Neuron (in vitro differentiated cells): ENCODE data around the gene FLAD1.
A peak's percentile ranks its signal among the peaks of the same experiment; 100 is the strongest.

Experiments
- H2AFZ ChIP-seq: one replicate; pipeline ENCODE4 v1.6.1; 2013; ENCODE audit warnings: low read depth, mild to moderate bottlenecking, inconsistent platforms, low read length, moderate library complexity
- H3K27me3 ChIP-seq: one replicate; pipeline ENCODE4 v1.6.1; 2013; ENCODE audit warnings: low read length; ENCODE audit not compliant: insufficient read depth
- H3K36me3 ChIP-seq: one replicate; pipeline ENCODE4 v1.6.1; 2013; ENCODE audit warnings: low read length; ENCODE audit not compliant: insufficient read depth
- H3K4me1 ChIP-seq: one replicate; pipeline ENCODE4 v1.6.1; 2013; ENCODE audit warnings: low read length; ENCODE audit not compliant: insufficient read depth
- H3K4me3 ChIP-seq: 2 replicates; pipeline ENCODE4 v1.5.1; 2013; ENCODE audit warnings: mild to moderate bottlenecking, low read length, moderate library complexity
- H3K9me3 ChIP-seq: one replicate; pipeline ENCODE4 v1.6.1; 2013; ENCODE audit warnings: low read length

Gene FLAD1

GRCh38 chr1:155011004-155011416 is 27.9 kb downstream of the FLAD1 start:
- Histone ChIP-seq H3K27me3 (no peaks in the 10 kb centered on the region), H3K36me3 (no peaks in the 10 kb centered on the region), H2AFZ (no peak overlapping the region), H3K4me1 (peaks cover 11% of the 10 kb centered on the region), H3K4me3 (no peak overlapping the region), H3K9me3 (no peaks in the 10 kb centered on the region)

DNA sequence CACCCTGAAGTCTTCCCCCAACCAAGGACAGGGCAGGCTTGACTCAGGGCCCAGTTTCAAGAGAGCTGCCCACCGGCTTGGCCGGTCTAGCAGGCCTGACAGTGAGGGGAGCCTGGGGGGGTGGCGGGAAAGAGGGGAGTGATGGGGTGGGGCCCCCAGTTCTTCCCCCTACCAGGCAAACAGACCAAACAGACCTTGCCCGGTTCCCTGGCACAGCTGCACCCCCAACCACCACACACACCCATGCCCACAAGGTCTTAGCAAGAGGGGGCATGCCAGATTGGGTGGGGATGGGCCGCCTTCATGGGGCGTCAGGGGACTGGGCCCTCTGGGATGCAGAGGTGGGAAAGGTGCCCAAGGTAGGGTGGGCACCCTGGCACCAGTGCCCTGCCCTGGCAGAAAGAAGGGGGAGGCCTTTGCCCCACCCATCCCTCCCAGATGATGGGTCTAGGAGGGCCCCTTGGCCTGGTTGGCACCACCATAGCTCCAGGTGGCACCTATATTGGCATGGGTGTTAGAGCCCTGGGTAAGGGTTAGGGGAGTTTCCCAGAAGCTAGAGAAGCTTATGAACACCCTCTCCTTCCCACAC is 28.4 kb downstream of the FLAD1 start:
- H3K4me3 ChIP-seq: no peak overlapping the region
- peaks cover 4% of the 10 kb centered on the region for H3K36me3 ChIP-seq
- H2AFZ ChIP-seq: no peak overlapping the region
- peaks cover 11% of the 10 kb centered on the region for H3K4me1 ChIP-seq
- no peaks in the 10 kb centered on the region for H3K9me3 ChIP-seq
- H3K27me3 ChIP-seq: no peaks in the 10 kb centered on the region

DNA sequence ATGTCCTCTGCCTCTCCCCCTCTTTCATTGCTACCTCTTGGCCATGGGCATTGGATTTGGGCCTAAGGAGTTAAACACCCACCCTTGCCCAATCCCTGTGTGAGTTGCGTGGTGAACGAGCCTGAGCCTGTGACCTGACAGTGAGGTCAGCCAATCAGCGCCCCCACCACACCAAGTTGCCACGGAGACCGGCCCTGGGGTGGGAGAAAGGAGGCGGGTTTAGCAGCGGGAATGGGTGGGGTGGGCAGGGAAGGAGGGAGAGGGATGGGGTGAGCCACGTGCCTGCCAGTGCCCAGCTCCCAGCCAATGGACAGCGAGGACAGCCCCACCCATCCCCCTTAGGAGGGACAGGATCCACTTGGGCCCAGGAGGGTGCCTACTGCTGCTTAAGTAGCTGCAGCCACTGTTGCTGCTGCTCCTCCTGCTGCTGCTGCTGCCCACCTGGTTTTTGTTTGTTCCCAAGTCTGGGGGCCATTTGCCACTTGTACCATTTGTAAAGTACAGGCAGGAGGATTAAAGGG is 28.9 kb downstream of the FLAD1 start:
- no peaks in the 10 kb centered on the region for H3K9me3 ChIP-seq
- H3K4me3 ChIP-seq: no peak overlapping the region
- H3K4me1 ChIP-seq: peaks cover 11% of the 10 kb centered on the region
- no peaks in the 10 kb centered on the region for H3K27me3 ChIP-seq
- peaks cover 5% of the 10 kb centered on the region for H3K36me3 ChIP-seq
- no peak overlapping the region for H2AFZ ChIP-seq

GRCh38 chr1:155012776-155013602 is 29.8 kb downstream of the FLAD1 start:
- Histone ChIP-seq H3K4me3 (no peak overlapping the region), H3K9me3 (no peaks in the 10 kb centered on the region), H3K27me3 (no peaks in the 10 kb centered on the region), H3K36me3 (peaks cover 5% of the 10 kb centered on the region), H3K4me1 (peaks cover 16% of the 10 kb centered on the region), H2AFZ (no peak overlapping the region)

GRCh38 chr1:155013632-155014031 is 30.5 kb downstream of the FLAD1 start:
- no peak overlapping the region for H2AFZ ChIP-seq
- peaks cover 20% of the 10 kb centered on the region for H3K4me1 ChIP-seq
- no peak overlapping the region for H3K4me3 ChIP-seq
- H3K9me3 ChIP-seq: no peaks in the 10 kb centered on the region
- H3K27me3 ChIP-seq: no peaks in the 10 kb centered on the region
- peaks cover 5% of the 10 kb centered on the region for H3K36me3 ChIP-seq

- Histone ChIP-seq H3K4me1 (peaks cover 33% of the 10 kb centered on the region), H3K9me3 (no peaks in the 10 kb centered on the region), H2AFZ (no peak overlapping the region), H3K4me3 (no peak overlapping the region), H3K27me3 (no peaks in the 10 kb centered on the region), H3K36me3 (peaks cover 5% of the 10 kb centered on the region)
These were observed 31.8 kb downstream of the FLAD1 start for GRCh38 chr1:155014709-155015508.

DNA sequence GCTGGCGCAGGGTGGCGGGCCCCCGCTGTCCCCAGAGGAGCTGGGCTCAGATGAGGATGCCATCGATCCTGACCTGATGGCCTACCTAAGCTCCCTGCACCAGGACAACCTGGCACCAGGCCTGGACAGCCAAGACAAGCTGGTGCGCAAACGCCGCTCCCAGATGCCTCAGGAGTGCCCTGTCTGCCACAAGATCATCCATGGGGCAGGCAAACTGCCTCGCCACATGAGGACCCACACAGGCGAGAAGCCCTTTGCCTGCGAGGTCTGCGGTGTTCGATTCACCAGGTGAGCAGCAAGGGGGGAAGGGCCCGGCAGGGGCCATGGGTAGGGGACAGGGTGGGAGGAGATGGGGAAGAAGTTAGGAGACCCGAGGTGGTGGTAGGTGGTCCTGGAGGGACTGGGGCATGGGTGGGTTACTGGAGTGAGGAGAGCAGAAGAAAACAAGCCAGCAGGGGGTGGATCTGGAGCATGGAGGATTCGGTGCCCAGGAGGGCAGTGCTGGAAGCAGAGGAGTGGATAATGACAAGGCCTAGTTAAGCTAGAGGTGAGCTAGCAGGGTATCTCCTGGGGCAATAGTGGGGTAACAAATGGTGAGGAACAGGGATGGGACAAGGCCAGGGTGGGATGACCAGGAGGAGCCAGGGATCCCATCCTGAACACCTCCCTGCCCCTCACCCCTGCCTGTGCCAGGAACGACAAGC is 32.5 kb downstream of the FLAD1 start:
- peaks cover 5% of the 10 kb centered on the region for H3K36me3 ChIP-seq
- H3K27me3 ChIP-seq: no peaks in the 10 kb centered on the region
- H3K9me3 ChIP-seq: no peaks in the 10 kb centered on the region
- no peak overlapping the region for H2AFZ ChIP-seq
- peaks cover 34% of the 10 kb centered on the region for H3K4me1 ChIP-seq
- no peak overlapping the region for H3K4me3 ChIP-seq

- H3K36me3 ChIP-seq: peaks cover 5% of the 10 kb centered on the region
- H3K27me3 ChIP-seq: no peaks in the 10 kb centered on the region
- no peaks in the 10 kb centered on the region for H3K9me3 ChIP-seq
- peaks cover 34% of the 10 kb centered on the region for H3K4me1 ChIP-seq
- no peak overlapping the region for H3K4me3 ChIP-seq
- no peak overlapping the region for H2AFZ ChIP-seq
These were observed 33.2 kb downstream of the FLAD1 start for GRCh38 chr1:155016231-155016831.

DNA sequence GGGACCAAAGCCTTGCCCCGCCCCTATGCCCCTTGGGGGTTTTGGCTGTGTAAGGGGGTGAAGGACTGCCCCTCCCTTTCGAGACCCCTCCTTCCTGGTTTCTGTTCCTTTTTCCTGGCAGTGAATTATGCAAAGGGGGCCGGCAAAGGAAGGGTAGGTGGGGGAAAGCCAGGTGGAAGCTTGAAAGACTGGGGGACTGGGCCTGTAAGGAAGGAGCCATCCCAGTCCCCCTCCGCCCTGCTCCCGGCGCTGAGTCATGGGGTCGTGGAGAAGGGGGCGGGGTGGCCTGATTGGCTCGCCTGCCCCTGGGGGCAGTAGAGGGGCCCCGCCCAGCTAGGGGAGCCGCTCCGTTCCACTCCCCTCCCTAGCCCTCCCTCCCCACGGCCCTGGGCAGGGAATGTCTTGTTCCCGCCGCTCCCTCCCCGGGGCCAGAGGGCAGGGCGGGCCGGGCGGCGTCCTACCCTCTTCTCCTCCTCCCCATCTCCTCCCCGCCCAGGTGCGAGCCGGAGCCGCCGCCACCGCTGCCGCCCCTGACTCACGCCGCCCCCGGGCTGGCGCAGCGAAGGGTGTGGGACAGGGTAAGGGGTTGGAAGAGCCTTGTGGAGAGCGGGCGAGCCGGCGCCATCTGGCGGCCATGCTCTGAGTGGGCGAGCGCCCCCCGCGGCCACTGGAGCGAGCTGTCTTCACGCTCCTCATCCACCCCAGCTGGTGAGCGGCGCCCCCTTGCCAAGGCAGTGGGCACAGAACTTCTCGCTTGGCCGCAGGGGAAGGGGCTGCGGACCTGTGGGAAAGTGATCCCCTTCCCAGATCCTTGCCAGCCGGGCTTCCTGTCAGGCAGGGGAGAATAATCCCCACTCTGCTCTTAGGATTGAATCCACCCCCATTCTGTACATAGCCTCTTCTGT is 34.1 kb downstream of the FLAD1 start:
- H3K36me3 ChIP-seq: peaks cover 5% of the 10 kb centered on the region
- H3K4me3 ChIP-seq: peak overlapping the region; percentile 20
- peak overlapping the region; percentile 56 for H2AFZ ChIP-seq
- H3K27me3 ChIP-seq: no peaks in the 10 kb centered on the region
- peaks cover 26% of the 10 kb centered on the region for H3K4me1 ChIP-seq
- no peaks in the 10 kb centered on the region for H3K9me3 ChIP-seq

- Histone ChIP-seq H3K36me3 (peaks cover 5% of the 10 kb centered on the region), H3K27me3 (no peaks in the 10 kb centered on the region), H2AFZ (no peak overlapping the region), H3K4me1 (peaks cover 23% of the 10 kb centered on the region), H3K9me3 (no peaks in the 10 kb centered on the region), H3K4me3 (no peak overlapping the region)
These were observed 34.8 kb downstream of the FLAD1 start for GRCh38 chr1:155017946-155018316.

DNA sequence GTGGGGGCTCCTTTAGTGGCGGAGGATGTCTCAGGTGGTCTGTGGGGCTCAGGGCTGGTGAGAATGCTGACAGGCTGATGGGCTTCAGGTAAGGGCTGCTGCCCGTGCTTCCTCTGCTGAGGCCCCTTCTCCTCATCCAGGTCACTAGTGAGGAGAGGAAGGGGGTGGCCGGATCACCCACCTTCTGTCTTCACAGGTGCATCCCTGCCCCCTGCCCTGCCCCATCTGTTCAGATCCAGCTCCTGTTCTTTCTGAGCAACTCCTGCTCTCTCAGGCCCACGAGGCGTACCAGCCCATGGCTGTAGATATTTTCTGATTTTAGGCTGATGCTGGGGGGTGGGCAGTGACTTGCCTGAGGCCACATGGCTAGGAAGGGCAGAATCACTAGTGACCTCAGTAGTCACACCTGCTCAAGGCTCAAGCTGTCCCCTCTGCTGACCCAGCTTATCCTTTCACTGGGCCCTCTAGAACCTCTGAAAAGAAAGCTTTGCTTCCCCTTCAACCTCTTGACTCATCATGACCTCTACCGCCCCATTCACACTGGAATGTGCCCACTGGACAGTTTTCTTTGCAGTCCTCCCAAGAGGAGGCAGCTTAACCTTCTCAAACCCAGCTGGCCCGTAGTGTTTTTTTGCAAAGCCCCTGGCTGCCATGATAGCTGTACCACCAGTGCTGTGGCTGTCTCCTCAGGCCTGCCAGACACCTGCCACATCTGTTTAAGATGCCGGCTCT is 35.6 kb downstream of the FLAD1 start:
- H3K36me3 ChIP-seq: peaks cover 5% of the 10 kb centered on the region
- no peaks in the 10 kb centered on the region for H3K27me3 ChIP-seq
- no peak overlapping the region for H3K4me3 ChIP-seq
- H3K9me3 ChIP-seq: no peaks in the 10 kb centered on the region
- peaks cover 23% of the 10 kb centered on the region for H3K4me1 ChIP-seq
- H2AFZ ChIP-seq: no peak overlapping the region
